Hepatocyte (in vitro differentiated cells): ENCODE data around the gene MEGF11.

Experiments
- CTCF ChIP-seq: fragments of 200-600 bp; sonication (generic); IDR thresholded peaks from 2 replicates; pipeline ENCODE4 v1.5.1; 2016; ENCODE audit warnings: antibody characterized with exemption, mild to moderate bottlenecking; ENCODE audit not compliant: poor library complexity
- EZH2 ChIP-seq: fragments of 200-600 bp; sonication (generic); IDR thresholded peaks from 2 replicates; pipeline ENCODE4 v1.6.1; 2016; ENCODE audit warnings: antibody characterized with exemption, mild to moderate bottlenecking, borderline replicate concordance
- EZH2phosphoT487 ChIP-seq: fragments of 200-600 bp; sonication (generic); IDR thresholded peaks from one replicate; pipeline ENCODE4 v1.6.1; 2018; ENCODE audit warnings: antibody characterized with exemption, mild to moderate bottlenecking, low read depth, moderate library complexity; ENCODE audit not compliant: unreplicated experiment, severe bottlenecking

GRCh38 chr15:66235866-66236265 lies 17.7 kb downstream of the MEGF11 start:
- TF ChIP-seq CTCF (no peak), EZH2 (no peak), EZH2phosphoT487 (no peak)
